K562 (cell line): ENCODE measurements around the gene BIRC7. TPM values are rescaled to one million over a fixed set of nuclear protein-coding genes. Genes with fewer than 3 reads are reported as not detected.

Experiments
- BCOR ChIP-seq: fragments of 450-650 bp; IDR thresholded peaks from 2 replicates; pipeline ENCODE4 v1.6.1; 2016
- CXXC5 ChIP-seq: fragments of 250-450 bp; sonication (Bioruptor Pico); IDR thresholded peaks from 2 replicates; pipeline ENCODE4 v1.8.0; 2022; ENCODE audit warnings: inconsistent platforms, mild to moderate bottlenecking, moderate library complexity
- ETV6 ChIP-seq, 3 experiments: fragments of 150-350 bp in 1 of 3; sonication (generic) in 1 of 3; formaldehyde crosslinking in 1 of 3; IDR thresholded peaks; 2 replicates each; pipeline versions ENCODE4 v1.6.1 to v1.8.0; 2014 to 2022; ENCODE audit warnings: borderline replicate concordance in 2 of 3, low read depth in 2 of 3, antibody characterized with exemption in 1 of 3, low read length in 1 of 3, mild to moderate bottlenecking in 1 of 3, missing genetic modification reagents in 1 of 3
- HNRNPUL1 ChIP-seq: fragments of 200-400 bp; formaldehyde crosslinking; IDR thresholded peaks from 2 replicates; pipeline ENCODE4 v1.6.1; 2017; ENCODE audit warnings: low read length
- KDM2B ChIP-seq: fragments of 250-450 bp; sonication (Bioruptor Pico); IDR thresholded peaks from 2 replicates; pipeline ENCODE4 v1.8.0; 2021; ENCODE audit warnings: mild to moderate bottlenecking, moderate library complexity
- KDM5B ChIP-seq: fragments of 200-600 bp; sonication (generic); IDR thresholded peaks from 2 replicates; pipeline ENCODE4 v1.6.1; 2012; ENCODE audit warnings: low read depth, mild to moderate bottlenecking, moderate library complexity, low read length, control low read depth, inconsistent platforms; ENCODE audit not compliant: insufficient replicate concordance
- ZFPM2 ChIP-seq: fragments of 250-450 bp; sonication (Bioruptor Pico); IDR thresholded peaks from 2 replicates; pipeline ENCODE4 v1.5.1; 2022; ENCODE audit warnings: mild to moderate bottlenecking
- ZNF354B ChIP-seq: fragments of 250-450 bp; sonication (Bioruptor Pico); IDR thresholded peaks from 2 replicates; pipeline ENCODE4 v1.4.0; 2020
- ZNF76 ChIP-seq: fragments of 250-450 bp; sonication (Bioruptor Pico); IDR thresholded peaks from 2 replicates; pipeline ENCODE4 v1.4.0; 2020; ENCODE audit warnings: mild to moderate bottlenecking, moderate library complexity, borderline replicate concordance
- polyA plus RNA-seq, 8 experiments: library from polyadenylated mRNA; depleted of rRNA in 4 of 8; stranded (reverse) in 5 of 8; unstranded in 3 of 8; fragments of >200 nt; fragmentation: Nextera tagmentation in 2 of 8; fragmentation: Illumina TruSeq in 1 of 8; extraction: Ambion mirVana in 2 of 8; extraction: Trizol in 1 of 8; gene quantifications; 2 replicates each; pipeline versions ENCODE4 v1.2.1 to v1.2.3, GENCODE V29; 2011 to 2014; ENCODE audit warnings: inconsistent platforms in 1 of 8, missing spikeins in 1 of 8
- total RNA-seq, 7 experiments: library from RNA; depleted of rRNA in 6 of 7; stranded (reverse); fragments of >200 nt in 6 of 7; fragmentation: Illumina TruSeq in 2 of 7; extraction: Trizol in 2 of 7; gene quantifications; 2 replicates each; pipeline versions ENCODE4 v1.2.1 to v1.2.3, GENCODE V29; 2011 to 2021; ENCODE audit warnings: low replicate concordance in 1 of 7
- TF ChIP-seq, protein P1 (sequence below): fragments of 250-450 bp; sonication (Bioruptor Pico); IDR thresholded peaks from 2 replicates; pipeline ENCODE4 v1.8.0; 2021; ENCODE audit warnings: moderate library complexity, mild to moderate bottlenecking, inconsistent platforms
- TF ChIP-seq, protein P2 (sequence below): fragments of 250-450 bp; sonication (Bioruptor Pico); IDR thresholded peaks from 2 replicates; pipeline ENCODE4 v1.8.0; 2022; ENCODE audit warnings: moderate library complexity, mild to moderate bottlenecking, inconsistent platforms
- TF ChIP-seq, protein P3 (sequence below): fragments of 450-650 bp; IDR thresholded peaks from 2 replicates; pipeline ENCODE4 v1.7.1; 2018; ENCODE audit warnings: mild to moderate bottlenecking, low read depth; ENCODE audit not compliant: partially characterized antibody
- TF ChIP-seq, protein P4 (sequence below): fragments of 250-450 bp; sonication (Bioruptor Pico); IDR thresholded peaks from 2 replicates; pipeline ENCODE4 v1.9.0; 2021; ENCODE audit warnings: mild to moderate bottlenecking
- TF ChIP-seq, protein P5 (sequence below): fragments of 450-650 bp; formaldehyde crosslinking; IDR thresholded peaks from 2 replicates; pipeline ENCODE4 v1.4.0; 2022; ENCODE audit warnings: missing genetic modification characterization
- TF ChIP-seq, protein P6 (sequence below), 2 experiments: fragments of 200-800 bp in 1 of 2; sonication (Bioruptor generic) in 1 of 2; sonication (generic) in 1 of 2; formaldehyde crosslinking in 1 of 2; IDR thresholded peaks in 1 of 2; conservative IDR thresholded peaks in 1 of 2; 2 replicates each; pipeline versions ENCODE4 v1.5.0 to v1.6.1; 2016 to 2020; ENCODE audit warnings: missing compliant biosample characterization in 1 of 2, missing genetic modification characterization in 1 of 2, missing genetic modification reagents in 1 of 2

Gene BIRC7
- total and polyA plus RNA-seq, 9 of the 15 experiments (the other 6 are each of a cell fraction or from before 2014, with no cell fraction given) = 0.14 to 0.19 (median 0.16) TPM; not detected in 5

DNA sequence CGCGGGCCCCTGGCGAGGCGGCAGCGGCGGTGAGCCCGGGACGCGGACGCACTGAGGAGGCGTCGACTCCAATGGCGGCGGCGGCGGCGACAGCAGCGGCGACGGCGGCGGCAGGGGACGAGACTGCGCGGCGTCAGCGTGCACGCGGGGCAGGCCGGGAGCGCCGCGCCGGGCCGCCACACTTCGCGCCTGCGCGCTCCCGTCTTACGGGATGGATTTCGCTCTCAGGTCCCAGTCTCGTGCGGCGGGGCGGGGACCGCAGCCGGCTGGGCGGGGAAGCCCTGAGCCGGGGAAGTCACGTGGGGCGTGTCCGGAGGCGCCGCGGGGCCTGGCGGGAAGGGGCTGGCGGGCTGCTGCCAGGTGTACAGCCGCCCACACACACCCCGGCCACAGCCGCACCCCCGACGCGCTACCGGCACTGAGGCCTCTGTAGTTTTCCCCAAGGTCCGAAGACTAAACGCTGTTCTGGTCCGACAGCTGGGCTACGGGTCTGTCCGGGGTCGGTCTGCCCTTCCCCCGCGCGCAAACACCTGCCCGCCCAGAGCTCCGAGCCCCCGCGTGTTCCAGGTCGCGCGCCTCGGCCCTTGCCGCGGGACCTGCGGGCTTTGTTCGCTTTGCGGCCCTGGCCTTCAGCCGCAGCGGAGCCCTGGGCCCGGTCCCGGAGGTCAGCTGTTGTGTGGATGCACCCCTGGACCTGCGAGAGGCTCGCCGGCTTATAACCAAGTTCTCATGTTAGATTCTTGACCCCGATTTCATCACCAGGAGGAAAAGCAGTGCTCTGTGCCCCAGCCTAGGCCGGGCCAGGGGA, 19.5 kb upstream of the BIRC7 start, which contains the start of gene YTHDF1 (continued):
- TF ChIP-seq, protein P1, sequence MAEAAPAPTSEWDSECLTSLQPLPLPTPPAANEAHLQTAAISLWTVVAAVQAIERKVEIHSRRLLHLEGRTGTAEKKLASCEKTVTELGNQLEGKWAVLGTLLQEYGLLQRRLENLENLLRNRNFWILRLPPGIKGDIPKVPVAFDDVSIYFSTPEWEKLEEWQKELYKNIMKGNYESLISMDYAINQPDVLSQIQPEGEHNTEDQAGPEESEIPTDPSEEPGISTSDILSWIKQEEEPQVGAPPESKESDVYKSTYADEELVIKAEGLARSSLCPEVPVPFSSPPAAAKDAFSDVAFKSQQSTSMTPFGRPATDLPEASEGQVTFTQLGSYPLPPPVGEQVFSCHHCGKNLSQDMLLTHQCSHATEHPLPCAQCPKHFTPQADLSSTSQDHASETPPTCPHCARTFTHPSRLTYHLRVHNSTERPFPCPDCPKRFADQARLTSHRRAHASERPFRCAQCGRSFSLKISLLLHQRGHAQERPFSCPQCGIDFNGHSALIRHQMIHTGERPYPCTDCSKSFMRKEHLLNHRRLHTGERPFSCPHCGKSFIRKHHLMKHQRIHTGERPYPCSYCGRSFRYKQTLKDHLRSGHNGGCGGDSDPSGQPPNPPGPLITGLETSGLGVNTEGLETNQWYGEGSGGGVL (CRISPR knock-in tag) = no peak
- TF ChIP-seq KDM5B (peak; percentile 85), CXXC5 (peak; percentile 89), ZFPM2 (CRISPR knock-in tag) (no peak), HNRNPUL1 (no peak), ETV6 (IDR thresholded peaks at IDR 0.05; ENCODE audit: borderline replicate concordance in 1 of 2, low read depth in 2 of 2, low read length in 1 of 2) (no peak), ETV6 (CRISPR knock-in tag; IDR thresholded peaks at IDR 0.05; ENCODE audit: borderline replicate concordance) (no peak; the same call in 1 of the 2 replicates), ZNF76 (CRISPR knock-in tag) (peak; percentile 87; the same call in 1 of the 2 replicates), ZNF354B (CRISPR knock-in tag) (no peak), BCOR (no peak; the same call in 1 of the 2 replicates), KDM2B (CRISPR knock-in tag) (peak; percentile 71; the same call in 1 of the 2 replicates)
- TF ChIP-seq, protein P2, sequence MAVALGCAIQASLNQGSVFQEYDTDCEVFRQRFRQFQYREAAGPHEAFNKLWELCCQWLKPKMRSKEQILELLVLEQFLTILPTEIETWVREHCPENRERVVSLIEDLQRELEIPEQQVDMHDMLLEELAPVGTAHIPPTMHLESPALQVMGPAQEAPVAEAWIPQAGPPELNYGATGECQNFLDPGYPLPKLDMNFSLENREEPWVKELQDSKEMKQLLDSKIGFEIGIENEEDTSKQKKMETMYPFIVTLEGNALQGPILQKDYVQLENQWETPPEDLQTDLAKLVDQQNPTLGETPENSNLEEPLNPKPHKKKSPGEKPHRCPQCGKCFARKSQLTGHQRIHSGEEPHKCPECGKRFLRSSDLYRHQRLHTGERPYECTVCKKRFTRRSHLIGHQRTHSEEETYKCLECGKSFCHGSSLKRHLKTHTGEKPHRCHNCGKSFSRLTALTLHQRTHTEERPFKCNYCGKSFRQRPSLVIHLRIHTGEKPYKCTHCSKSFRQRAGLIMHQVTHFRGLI = 0 out of 2 replicates have a peak, but pooled peaks have one; percentile 26
- TF ChIP-seq, protein P3, sequence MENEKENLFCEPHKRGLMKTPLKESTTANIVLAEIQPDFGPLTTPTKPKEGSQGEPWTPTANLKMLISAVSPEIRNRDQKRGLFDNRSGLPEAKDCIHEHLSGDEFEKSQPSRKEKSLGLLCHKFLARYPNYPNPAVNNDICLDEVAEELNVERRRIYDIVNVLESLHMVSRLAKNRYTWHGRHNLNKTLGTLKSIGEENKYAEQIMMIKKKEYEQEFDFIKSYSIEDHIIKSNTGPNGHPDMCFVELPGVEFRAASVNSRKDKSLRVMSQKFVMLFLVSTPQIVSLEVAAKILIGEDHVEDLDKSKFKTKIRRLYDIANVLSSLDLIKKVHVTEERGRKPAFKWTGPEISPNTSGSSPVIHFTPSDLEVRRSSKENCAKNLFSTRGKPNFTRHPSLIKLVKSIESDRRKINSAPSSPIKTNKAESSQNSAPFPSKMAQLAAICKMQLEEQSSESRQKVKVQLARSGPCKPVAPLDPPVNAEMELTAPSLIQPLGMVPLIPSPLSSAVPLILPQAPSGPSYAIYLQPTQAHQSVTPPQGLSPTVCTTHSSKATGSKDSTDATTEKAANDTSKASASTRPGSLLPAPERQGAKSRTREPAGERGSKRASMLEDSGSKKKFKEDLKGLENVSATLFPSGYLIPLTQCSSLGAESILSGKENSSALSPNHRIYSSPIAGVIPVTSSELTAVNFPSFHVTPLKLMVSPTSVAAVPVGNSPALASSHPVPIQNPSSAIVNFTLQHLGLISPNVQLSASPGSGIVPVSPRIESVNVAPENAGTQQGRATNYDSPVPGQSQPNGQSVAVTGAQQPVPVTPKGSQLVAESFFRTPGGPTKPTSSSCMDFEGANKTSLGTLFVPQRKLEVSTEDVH = peak; percentile 57
- TF ChIP-seq, protein P4, sequence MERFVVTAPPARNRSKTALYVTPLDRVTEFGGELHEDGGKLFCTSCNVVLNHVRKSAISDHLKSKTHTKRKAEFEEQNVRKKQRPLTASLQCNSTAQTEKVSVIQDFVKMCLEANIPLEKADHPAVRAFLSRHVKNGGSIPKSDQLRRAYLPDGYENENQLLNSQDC = no peak
- TF ChIP-seq, protein P5, sequence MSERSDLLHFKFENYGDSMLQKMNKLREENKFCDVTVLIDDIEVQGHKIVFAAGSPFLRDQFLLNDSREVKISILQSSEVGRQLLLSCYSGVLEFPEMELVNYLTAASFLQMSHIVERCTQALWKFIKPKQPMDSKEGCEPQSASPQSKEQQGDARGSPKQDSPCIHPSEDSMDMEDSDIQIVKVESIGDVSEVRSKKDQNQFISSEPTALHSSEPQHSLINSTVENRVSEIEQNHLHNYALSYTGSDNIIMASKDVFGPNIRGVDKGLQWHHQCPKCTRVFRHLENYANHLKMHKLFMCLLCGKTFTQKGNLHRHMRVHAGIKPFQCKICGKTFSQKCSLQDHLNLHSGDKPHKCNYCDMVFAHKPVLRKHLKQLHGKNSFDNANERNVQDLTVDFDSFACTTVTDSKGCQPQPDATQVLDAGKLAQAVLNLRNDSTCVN (CRISPR knock-in tag) = peak; percentile 62; the same call in 1 of the 2 replicates
- TF ChIP-seq, protein P6, sequence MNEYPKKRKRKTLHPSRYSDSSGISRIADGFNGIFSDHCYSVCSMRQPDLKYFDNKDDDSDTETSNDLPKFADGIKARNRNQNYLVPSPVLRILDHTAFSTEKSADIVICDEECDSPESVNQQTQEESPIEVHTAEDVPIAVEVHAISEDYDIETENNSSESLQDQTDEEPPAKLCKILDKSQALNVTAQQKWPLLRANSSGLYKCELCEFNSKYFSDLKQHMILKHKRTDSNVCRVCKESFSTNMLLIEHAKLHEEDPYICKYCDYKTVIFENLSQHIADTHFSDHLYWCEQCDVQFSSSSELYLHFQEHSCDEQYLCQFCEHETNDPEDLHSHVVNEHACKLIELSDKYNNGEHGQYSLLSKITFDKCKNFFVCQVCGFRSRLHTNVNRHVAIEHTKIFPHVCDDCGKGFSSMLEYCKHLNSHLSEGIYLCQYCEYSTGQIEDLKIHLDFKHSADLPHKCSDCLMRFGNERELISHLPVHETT (CRISPR knock-in tag; conservative IDR thresholded peaks at IDR 0.05 in 1 of 2, IDR thresholded peaks at IDR 0.05 in 1 of 2) = peak in 1 of 2 experiments; percentile 78; a peak in 2 of 4 replicates
